Esophagus squamous epithelium (tissue), 5 donors: ENCODE results near the gene MBP. TPM values are rescaled to one million over a fixed set of nuclear protein-coding genes. Genes with fewer than 3 reads are reported as not detected.
"Not testable (repeated sequence)": the region's sequence is repeated elsewhere in the genome, so short reads cannot be mapped to it uniquely, and the experiment has no call there.

Source experiments
- DNase-seq: peaks from one replicate; lab custom pipeline; 2025; lab: John Stamatoyannopoulos, UW
- H3K27ac ChIP-seq, 4 donors: fragments of 200-600 bp; sonication (generic); one replicate each; pipeline ENCODE4 v1.5.1; 2016 to 2019; ENCODE audit warnings: mild to moderate bottlenecking in 1 of 4
- H3K27me3 ChIP-seq, 4 donors: fragments of 200-600 bp; sonication (generic); 1 replicate in 3 of 4; 2 replicates in 1 of 4; pipeline versions ENCODE4 v1.5.1 to v1.6.0; 2017 to 2021; ENCODE audit warnings: antibody characterized with exemption in 1 of 4
- H3K36me3 ChIP-seq, 3 donors: fragments of 200-600 bp; sonication (generic); one replicate each; pipeline ENCODE4 v1.5.1; 2016 to 2019
- H3K4me1 ChIP-seq, 3 donors: fragments of 200-600 bp; sonication (generic); one replicate each; pipeline ENCODE4 v1.5.1; 2017 to 2019
- H3K4me3 ChIP-seq, 4 donors: fragments of 200-600 bp; sonication (generic); 1 replicate in 3 of 4; 2 replicates in 1 of 4; pipeline ENCODE4 v1.5.1; 2016 to 2019; ENCODE audit warnings: mild to moderate bottlenecking in 2 of 4, moderate library complexity in 1 of 4
- H3K9me3 ChIP-seq, 3 donors: fragments of 200-600 bp; sonication (generic); one replicate each; pipeline ENCODE4 v1.5.1; 2016 to 2019
- POLR2A ChIP-seq, 4 donors: fragments of 450-650 bp; IDR thresholded peaks; one replicate each; pipeline ENCODE4 v1.6.1; 2017; ENCODE audit warnings: antibody characterized with exemption in 4 of 4, mild to moderate bottlenecking in 4 of 4, moderate library complexity in 3 of 4
- WGBS, 2 donors: methylation state at CpG; one replicate each; pipeline ENCODE4 v1.1.5; 2018; 5-methylcytosine and 5-hydroxymethylcytosine counted together
- intact Hi-C: fragments of 100-400 bp; cut with DNase I; formaldehyde crosslinking; loops from one replicate; pipeline ENCODE4 v1.15.0; 2022
- total RNA-seq, 4 donors: library from RNA; depleted of rRNA; stranded (reverse); fragments of >200 nt; gene quantifications; one replicate each; pipeline ENCODE4 v1.1.0, GENCODE V29; 2016
- TF ChIP-seq, protein P1 (sequence below), 6 experiments: fragments of 450-650 bp in 4 of 6; fragments of 200-600 bp in 2 of 6; sonication (generic) in 2 of 6; IDR thresholded peaks; one replicate each; pipeline ENCODE4 v1.5.1; 2016 to 2019; ENCODE audit warnings: antibody characterized with exemption in 6 of 6, mild to moderate bottlenecking in 4 of 6, moderate library complexity in 4 of 6
- donor health status: DM: yes; HTN: yes; CAD: no.

Gene MBP
- total RNA-seq, 4 donors from 2014 or later: 21.9 to 38.9 (median 25.2) TPM

DNA sequence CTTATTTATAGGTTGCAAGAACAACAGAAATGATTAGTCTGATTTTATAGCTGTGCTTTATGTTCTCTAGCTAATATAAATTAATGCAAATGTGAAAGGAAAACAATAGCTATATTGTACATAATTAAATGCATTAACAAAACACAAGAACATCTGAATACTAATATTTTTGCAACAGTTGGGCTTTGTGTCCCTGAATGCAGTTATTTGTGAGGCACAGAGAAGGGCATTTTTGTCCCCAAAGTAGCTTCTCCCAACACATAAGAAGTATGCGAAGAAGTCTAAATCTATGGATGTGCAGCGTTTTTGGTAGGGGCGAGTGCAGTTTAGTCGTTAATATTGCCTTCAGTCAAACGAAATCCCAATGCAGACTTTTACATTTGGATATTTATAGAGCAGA, 110.0 kb downstream of the MBP start:
- 82 to 86% methylated on average over 5 of the region's 5 CpGs for WGBS, 2 donors
- no peaks in the 10 kb centered on the region for H3K4me1 ChIP-seq
- intact Hi-C loops: no loop called here
- no peak for DNase-seq
- H3K27ac ChIP-seq: no peak overlapping the region
- H3K9me3 ChIP-seq: no peaks in the 10 kb centered on the region
- no peak overlapping the region for H3K4me3 ChIP-seq
- TF ChIP-seq, protein P1, sequence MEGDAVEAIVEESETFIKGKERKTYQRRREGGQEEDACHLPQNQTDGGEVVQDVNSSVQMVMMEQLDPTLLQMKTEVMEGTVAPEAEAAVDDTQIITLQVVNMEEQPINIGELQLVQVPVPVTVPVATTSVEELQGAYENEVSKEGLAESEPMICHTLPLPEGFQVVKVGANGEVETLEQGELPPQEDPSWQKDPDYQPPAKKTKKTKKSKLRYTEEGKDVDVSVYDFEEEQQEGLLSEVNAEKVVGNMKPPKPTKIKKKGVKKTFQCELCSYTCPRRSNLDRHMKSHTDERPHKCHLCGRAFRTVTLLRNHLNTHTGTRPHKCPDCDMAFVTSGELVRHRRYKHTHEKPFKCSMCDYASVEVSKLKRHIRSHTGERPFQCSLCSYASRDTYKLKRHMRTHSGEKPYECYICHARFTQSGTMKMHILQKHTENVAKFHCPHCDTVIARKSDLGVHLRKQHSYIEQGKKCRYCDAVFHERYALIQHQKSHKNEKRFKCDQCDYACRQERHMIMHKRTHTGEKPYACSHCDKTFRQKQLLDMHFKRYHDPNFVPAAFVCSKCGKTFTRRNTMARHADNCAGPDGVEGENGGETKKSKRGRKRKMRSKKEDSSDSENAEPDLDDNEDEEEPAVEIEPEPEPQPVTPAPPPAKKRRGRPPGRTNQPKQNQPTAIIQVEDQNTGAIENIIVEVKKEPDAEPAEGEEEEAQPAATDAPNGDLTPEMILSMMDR (IDR thresholded peaks at IDR 0.05): no peak
- TF ChIP-seq POLR2A (IDR thresholded peaks at IDR 0.05): no peak
- peaks cover 0 to 31% (median 0%) of the 10 kb centered on the region in 3 donors for H3K36me3 ChIP-seq
- H3K27me3 ChIP-seq: no peaks in the 10 kb centered on the region

- no peaks in the 10 kb centered on the region for H3K27me3 ChIP-seq
- WGBS, 2 donors: 92 to 97% methylated on average over 10 to 11 of the region's 12 CpGs
- intact Hi-C loops: no loop called here
- DNase-seq: no peak
- H3K4me1 ChIP-seq: no peaks in the 10 kb centered on the region
- no peak overlapping the region for H3K4me3 ChIP-seq
- H3K36me3 ChIP-seq: peaks cover 0 to 35% (median 0%) of the 10 kb centered on the region in 3 donors
- H3K27ac ChIP-seq: no peak overlapping the region
- TF ChIP-seq, protein P1 (IDR thresholded peaks at IDR 0.05): no peak
- no peak for TF ChIP-seq POLR2A (IDR thresholded peaks at IDR 0.05)
- no peaks in the 10 kb centered on the region for H3K9me3 ChIP-seq
These were observed 110.5 kb downstream of the MBP start for GRCh38 chr18:77022116-77022515.

- intact Hi-C loops, H3K27me3 ChIP-seq, H3K4me1 ChIP-seq, DNase-seq, H3K4me3 ChIP-seq, H3K9me3 ChIP-seq, H3K27ac ChIP-seq: not testable (repeated sequence)
- peaks cover 0 to 41% (median 6%) of the 10 kb centered on the region in 3 donors for H3K36me3 ChIP-seq
- 84 to 95% methylated on average over 10 to 14 of the region's 14 CpGs for WGBS, 2 donors
These were observed 111.1 kb downstream of the MBP start for GRCh38 chr18:77021478-77021877.

DNA sequence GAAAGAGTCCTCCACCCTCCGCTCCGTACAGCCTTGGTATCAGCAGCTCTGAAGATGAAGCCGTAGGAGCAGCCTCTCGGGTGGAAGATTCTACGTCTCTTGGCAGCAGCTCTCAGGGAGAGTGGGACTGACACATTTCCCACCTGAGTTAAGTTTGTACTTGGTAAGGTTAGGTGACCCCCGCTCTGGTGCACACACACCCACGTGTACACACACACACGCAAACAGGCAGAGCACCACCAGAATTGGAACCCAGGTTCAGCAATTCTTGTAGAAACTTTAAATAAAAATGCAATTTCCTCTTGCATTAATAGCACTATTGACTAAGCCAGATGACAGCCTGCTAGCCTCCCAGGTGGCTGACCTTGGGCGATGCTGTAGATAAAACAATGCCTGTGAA, 111.5 kb downstream of the MBP start:
- no peak for DNase-seq
- 88 to 92% methylated on average over 7 to 9 of the region's 9 CpGs for WGBS, 2 donors
- intact Hi-C loops: no loop called here
- H3K9me3 ChIP-seq: no peaks in the 10 kb centered on the region
- no peaks in the 10 kb centered on the region for H3K27me3 ChIP-seq
- H3K36me3 ChIP-seq: peaks cover 0 to 43% (median 9%) of the 10 kb centered on the region in 3 donors
- H3K27ac ChIP-seq: no peak overlapping the region
- no peaks in the 10 kb centered on the region for H3K4me1 ChIP-seq
- no peak overlapping the region for H3K4me3 ChIP-seq
- no peak for TF ChIP-seq POLR2A (IDR thresholded peaks at IDR 0.05)
- TF ChIP-seq, protein P1 (IDR thresholded peaks at IDR 0.05): no peak

- 45 to 85% methylated on average over 3 to 4 of the region's 11 CpGs for WGBS, 2 donors
- TF ChIP-seq, protein P1 (IDR thresholded peaks at IDR 0.05): no peak
- no peak for TF ChIP-seq POLR2A (IDR thresholded peaks at IDR 0.05)
- Histone ChIP-seq H3K4me3 (no peak overlapping the region), H3K27me3 (no peaks in the 10 kb centered on the region), H3K27ac (no peak overlapping the region), H3K36me3 (peaks cover 0 to 43% (median 9%) of the 10 kb centered on the region in 3 donors), H3K4me1 (no peaks in the 10 kb centered on the region), H3K9me3 (no peaks in the 10 kb centered on the region)
- intact Hi-C loops: no loop called here
- DNase-seq: no peak
These were observed 112.0 kb downstream of the MBP start for GRCh38 chr18:77020561-77020960.

DNA sequence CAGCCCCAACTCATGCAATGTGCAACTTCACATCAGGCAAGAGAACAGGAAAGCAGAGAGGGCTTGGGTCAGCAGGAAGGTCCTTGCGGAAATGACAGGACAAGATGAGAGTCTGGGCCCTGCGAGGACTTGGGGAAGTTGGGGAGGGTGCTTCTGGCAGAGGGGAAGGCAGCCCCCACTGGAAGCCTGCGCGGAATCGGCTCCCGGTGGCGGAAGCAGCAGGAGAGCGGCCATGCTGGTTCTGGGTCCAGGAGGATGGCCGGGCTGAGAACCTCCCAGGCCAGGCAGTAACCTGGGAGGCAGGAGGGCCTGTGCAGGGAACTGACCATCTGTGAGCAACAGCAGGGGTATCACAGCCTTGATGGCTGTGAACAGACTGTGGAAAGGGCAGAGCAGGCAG, 112.9 kb downstream of the MBP start:
- DNase-seq: no peak
- 86 to 95% methylated on average over 1 to 9 of the region's 9 CpGs for whole genome bisulfite sequencing, 2 donors
- H3K27me3 ChIP-seq: no peaks in the 10 kb centered on the region
- H3K4me3 ChIP-seq: no peak overlapping the region
- H3K36me3 ChIP-seq: peaks cover 0 to 43% (median 9%) of the 10 kb centered on the region in 3 donors
- intact Hi-C loops: no loop called here
- TF ChIP-seq, protein P1 (IDR thresholded peaks at IDR 0.05): no peak
- TF ChIP-seq POLR2A (IDR thresholded peaks at IDR 0.05): no peak
- H3K9me3 ChIP-seq: no peaks in the 10 kb centered on the region
- no peak overlapping the region for H3K27ac ChIP-seq
- H3K4me1 ChIP-seq: peaks cover 0 to under 1% (median 0%) of the 10 kb centered on the region in 3 donors

GRCh38 chr18:77018650-77019049, 113.9 kb downstream of the MBP start:
- Histone ChIP-seq H3K36me3 (peaks cover 0 to 44% (median 9%) of the 10 kb centered on the region in 3 donors), H3K4me1 (peaks cover 0 to 11% (median 0%) of the 10 kb centered on the region in 3 donors)
- H3K27ac ChIP-seq, intact Hi-C loops, DNase-seq, H3K27me3 ChIP-seq, H3K4me3 ChIP-seq, H3K9me3 ChIP-seq: not testable (repeated sequence)
